Neural cell (in vitro differentiated cells): ENCODE data around the gene GTPBP1. TPM values are rescaled to one million over a fixed set of nuclear protein-coding genes. Genes with fewer than 3 reads are reported as not detected.

Experiments used
- H2AFZ ChIP-seq: fragments of 200-600, 300-800 bp; sonication (generic), shearing (Covaris generic); 2 replicates; pipeline ENCODE4 v1.6.0; 2014; ENCODE audit warnings: low read depth, mild to moderate bottlenecking, antibody characterized with exemption, low read length, moderate library complexity
- H3F3A ChIP-seq: fragments of 200-600 bp; shearing (Covaris generic); 2 replicates; pipeline ENCODE4 v1.6.1; 2016; ENCODE audit warnings: mild to moderate bottlenecking, moderate library complexity, mixed read lengths, antibody characterized with exemption, low read length; ENCODE audit not compliant: insufficient read depth, poor library complexity, severe bottlenecking
- H3K27ac ChIP-seq: fragments of 200-600, 300-800 bp; sonication (generic), shearing (Covaris generic); 2 replicates; pipeline ENCODE4 v1.5.1; 2014; ENCODE audit warnings: mild to moderate bottlenecking, low read length, moderate library complexity
- H3K27me3 ChIP-seq: fragments of 300-800, 200-600 bp; sonication (generic), shearing (Covaris generic); 2 replicates; pipeline ENCODE4 v1.6.0; 2014; ENCODE audit warnings: mild to moderate bottlenecking, low read depth, low read length, moderate library complexity; ENCODE audit not compliant: insufficient read depth
- H3K36me3 ChIP-seq: fragments of 300-800, 200-600 bp; sonication (generic), shearing (Covaris generic); 2 replicates; pipeline ENCODE4 v1.5.1; 2014; ENCODE audit warnings: mild to moderate bottlenecking, antibody characterized with exemption, low read length, moderate library complexity; ENCODE audit not compliant: insufficient read depth
- H3K4me2 ChIP-seq: fragments of 300-800, 200-600 bp; sonication (generic), shearing (Covaris generic); 2 replicates; pipeline ENCODE4 v1.6.0; 2014; ENCODE audit warnings: mild to moderate bottlenecking, low read length
- H3K4me3 ChIP-seq: fragments of 300-800, 200-600 bp; sonication (generic), shearing (Covaris generic); 2 replicates; pipeline ENCODE4 v1.5.1; 2014; ENCODE audit warnings: mild to moderate bottlenecking, low read length, moderate library complexity
- H3K79me2 ChIP-seq: fragments of 200-600 bp; shearing (Covaris generic); replicated peaks from 2 replicates; pipeline ENCODE4 v1.6.0; 2014; ENCODE audit warnings: mild to moderate bottlenecking, low read length, moderate library complexity; ENCODE audit not compliant: insufficient read depth
- H3K9ac ChIP-seq: fragments of 300-800, 200-600 bp; sonication (generic), shearing (Covaris generic); 2 replicates; pipeline ENCODE4 v1.6.1; 2016; ENCODE audit warnings: mild to moderate bottlenecking, low read length, mixed read lengths
- H3K9me2 ChIP-seq: fragments of 200-600 bp; shearing (Covaris generic); 2 replicates; pipeline ENCODE4 v1.6.1; 2016; ENCODE audit warnings: mild to moderate bottlenecking, low read length, mixed read lengths; ENCODE audit not compliant: insufficient read depth
- H3K9me3 ChIP-seq: fragments of 200-600, 300-800 bp; sonication (generic), shearing (Covaris generic); 2 replicates; pipeline ENCODE4 v1.6.1; 2016; ENCODE audit warnings: mild to moderate bottlenecking, mixed run types, low read length, moderate library complexity, mixed read lengths
- H4K20me1 ChIP-seq: fragments of 200-600 bp; shearing (Covaris generic); 2 replicates; pipeline ENCODE4 v1.6.1; 2016; ENCODE audit warnings: mild to moderate bottlenecking, mixed run types; ENCODE audit not compliant: insufficient read depth
- CTCF ChIP-seq: fragments of 450-650 bp; IDR thresholded peaks from 2 replicates; pipeline ENCODE4 v1.5.1; 2014; ENCODE audit warnings: antibody characterized with exemption, mild to moderate bottlenecking, moderate library complexity; ENCODE audit not compliant: poor library complexity, severe bottlenecking
- EP300 ChIP-seq: fragments of 450-650 bp; conservative IDR thresholded peaks from 2 replicates; pipeline ENCODE4 v1.6.1; 2014; ENCODE audit warnings: antibody characterized with exemption, mild to moderate bottlenecking, moderate library complexity; ENCODE audit not compliant: poor library complexity, severe bottlenecking
- EZH2 ChIP-seq: fragments of 200-600, 300-800 bp; shearing (Covaris generic), sonication (generic); IDR thresholded peaks from 2 replicates; pipeline ENCODE4 v1.6.1; 2014; ENCODE audit warnings: antibody characterized with exemption, low read length, borderline replicate concordance, mild to moderate bottlenecking; ENCODE audit not compliant: insufficient read depth, poor library complexity, severe bottlenecking
- MXI1 ChIP-seq: fragments of 450-650 bp; conservative IDR thresholded peaks from 2 replicates; pipeline ENCODE4 v1.6.1; 2014; ENCODE audit warnings: antibody characterized with exemption, mild to moderate bottlenecking; ENCODE audit not compliant: poor library complexity, severe bottlenecking
- POLR2AphosphoS5 ChIP-seq: IDR thresholded peaks from 2 replicates; pipeline ENCODE4 v1.6.1; 2012
- RAD21 ChIP-seq: fragments of 450-650 bp; conservative IDR thresholded peaks from 2 replicates; pipeline ENCODE4 v1.6.1; 2014; ENCODE audit warnings: antibody characterized with exemption, mild to moderate bottlenecking, moderate library complexity
- REST ChIP-seq: IDR thresholded peaks from 2 replicates; pipeline ENCODE4 v1.6.1; 2012; ENCODE audit warnings: borderline replicate concordance
- SMC3 ChIP-seq: fragments of 450-650 bp; conservative IDR thresholded peaks from 2 replicates; pipeline ENCODE4 v1.6.1; 2014; ENCODE audit warnings: antibody characterized with exemption, mild to moderate bottlenecking, moderate library complexity; ENCODE audit not compliant: poor library complexity
- TAF1 ChIP-seq: IDR thresholded peaks from 2 replicates; pipeline ENCODE4 v1.6.1; 2012; ENCODE audit warnings: low read depth
- polyA plus RNA-seq: library from polyadenylated mRNA; depleted of rRNA; stranded (reverse); fragments of >200 nt; gene quantifications from 2 replicates; pipeline ENCODE4 v1.2.3, GENCODE V29; 2014

GTPBP1 gene
- polyA plus RNA-seq, 1 donor from 2014 or later: 31.9 TPM

GRCh38 chr22:38775656-38776055 lies 69.9 kb downstream of the GTPBP1 start:
- no peaks in the 10 kb centered on the region for H3F3A ChIP-seq
- H3K4me3 ChIP-seq: no peak overlapping the region
- no peak overlapping the region for H3K9ac ChIP-seq
- no peak overlapping the region for H2AFZ ChIP-seq
- H3K4me2 ChIP-seq: no peak overlapping the region
- H3K36me3 ChIP-seq: no peaks in the 10 kb centered on the region
- no peaks in the 10 kb centered on the region for H3K79me2 ChIP-seq
- H3K9me3 ChIP-seq: no peaks in the 10 kb centered on the region
- H3K9me2 ChIP-seq: no peaks in the 10 kb centered on the region
- H3K27me3 ChIP-seq: no peaks in the 10 kb centered on the region
- H3K27ac ChIP-seq: no peak overlapping the region
- TF ChIP-seq CTCF: no peak
- no peak for TF ChIP-seq EP300
- no peak for TF ChIP-seq REST
- no peak for TF ChIP-seq MXI1
- no peak for TF ChIP-seq POLR2AphosphoS5
- no peak for TF ChIP-seq RAD21
- TF ChIP-seq EZH2: no peak
- TF ChIP-seq SMC3: no peak
- no peak for TF ChIP-seq TAF1
- H4K20me1 ChIP-seq: no peaks in the 10 kb centered on the region

- Histone ChIP-seq H3K27ac (no peak overlapping the region), H4K20me1 (no peaks in the 10 kb centered on the region), H3K9me2 (no peaks in the 10 kb centered on the region), H3K79me2 (no peaks in the 10 kb centered on the region), H3K4me2 (no peak overlapping the region), H3K27me3 (no peaks in the 10 kb centered on the region), H3K9me3 (no peaks in the 10 kb centered on the region), H3F3A (no peaks in the 10 kb centered on the region), H3K9ac (no peak overlapping the region), H3K4me3 (no peak overlapping the region), H3K36me3 (no peaks in the 10 kb centered on the region), H2AFZ (no peak overlapping the region)
- TF ChIP-seq MXI1 (no peak), SMC3 (no peak), TAF1 (no peak), EP300 (no peak), REST (no peak), RAD21 (no peak), CTCF (no peak), POLR2AphosphoS5 (no peak), EZH2 (no peak)
Measured at GRCh38 chr22:38776086-38776485, 70.3 kb downstream of the GTPBP1 start.
